Fibroblast of lung (primary cell): Measurements from ENCODE around the gene FHOD3. TPM values are rescaled to one million over a fixed set of nuclear protein-coding genes. Genes with fewer than 3 reads are reported as not detected.

Experiments
- DNase-seq, 2 donors: peaks; one replicate each; pipeline versions ENCODE4 v3.0.0 to v3.0.0-alpha.2; 2010; ENCODE audit warnings: low read depth in 2 of 2
- H2AFZ ChIP-seq: 2 replicates; pipeline ENCODE4 v1.5.1; 2012; ENCODE audit warnings: low read length, control low read depth, inconsistent platforms
- H3K27ac ChIP-seq: 2 replicates; pipeline ENCODE4 v1.5.1; 2011; ENCODE audit warnings: low read length, control low read depth; ENCODE audit not compliant: insufficient read depth
- H3K27me3 ChIP-seq: 2 replicates; pipeline ENCODE4 v1.5.1; 2011; ENCODE audit warnings: mild to moderate bottlenecking, low read length; ENCODE audit not compliant: control insufficient read depth, insufficient read depth
- H3K36me3 ChIP-seq: 2 replicates; pipeline ENCODE4 v1.5.1; 2011; ENCODE audit warnings: low read length; ENCODE audit not compliant: control insufficient read depth, insufficient read depth
- H3K4me1 ChIP-seq: 2 replicates; pipeline ENCODE4 v1.5.1; 2011; ENCODE audit warnings: low read length; ENCODE audit not compliant: control insufficient read depth, insufficient read depth; ENCODE audit errors: extremely low read depth
- H3K4me2 ChIP-seq: 2 replicates; pipeline ENCODE4 v1.5.1; 2011; ENCODE audit warnings: low read length, control low read depth; ENCODE audit not compliant: insufficient read depth; ENCODE audit errors: extremely low read depth
- H3K4me3 ChIP-seq, 4 experiments: fragments of 200-600 bp in 1 of 4; sonication (generic) in 1 of 4; replicated peaks in 1 of 4; 2 replicates each; pipeline ENCODE4 v1.5.1; 2011 to 2016; ENCODE audit warnings: low read length in 4 of 4, low read depth in 3 of 4, mild to moderate bottlenecking in 3 of 4, control low read depth in 2 of 4, inconsistent platforms in 1 of 4, mixed read lengths in 1 of 4; ENCODE audit not compliant: insufficient read depth in 1 of 4; ENCODE audit errors: control extremely low read depth in 1 of 4
- H3K79me2 ChIP-seq: 2 replicates; pipeline ENCODE4 v1.5.1; 2012; ENCODE audit warnings: mild to moderate bottlenecking, low read length, inconsistent platforms; ENCODE audit not compliant: control insufficient read depth, insufficient read depth
- H3K9ac ChIP-seq: 2 replicates; pipeline ENCODE4 v1.5.1; 2011; ENCODE audit warnings: mild to moderate bottlenecking, low read length, control low read depth; ENCODE audit not compliant: insufficient read depth
- H3K9me3 ChIP-seq: 2 replicates; pipeline ENCODE4 v1.5.1; 2012; ENCODE audit warnings: low read depth, low read length; ENCODE audit not compliant: control insufficient read depth, insufficient read depth
- H4K20me1 ChIP-seq: 2 replicates; pipeline ENCODE4 v1.5.1; 2011; ENCODE audit warnings: low read length; ENCODE audit not compliant: control insufficient read depth, insufficient read depth; ENCODE audit errors: extremely low read depth
- CTCF ChIP-seq, 2 donors: IDR thresholded peaks in 1 of 2; conservative IDR thresholded peaks in 1 of 2; 1 replicate in 1 of 2; 2 replicates in 1 of 2; pipeline ENCODE4 v1.5.1; 2011 to 2012; ENCODE audit warnings: low read length in 2 of 2, control low read depth in 1 of 2, inconsistent platforms in 1 of 2, low read depth in 1 of 2, mild to moderate bottlenecking in 1 of 2
- EZH2 ChIP-seq: IDR thresholded peaks from 2 replicates; pipeline ENCODE4 v1.5.1; 2012; ENCODE audit warnings: low read length, control low read depth, mild to moderate bottlenecking; ENCODE audit errors: missing control alignments
- polyA plus RNA-seq, 2 donors: library from polyadenylated mRNA; depleted of rRNA in 1 of 2; stranded (reverse) in 1 of 2; unstranded in 1 of 2; fragments of >200 nt; gene quantifications; 2 replicates each; pipeline ENCODE4 v1.2.1, GENCODE V29; 2011 to 2012; ENCODE audit warnings: missing spikeins in 1 of 2
- total RNA-seq: library from RNA; depleted of rRNA; stranded (reverse); fragments of >200 nt; gene quantifications from 2 replicates; pipeline ENCODE4 v1.2.1, GENCODE V29; 2014

The FHOD3 gene
- total and polyA plus RNA-seq, 2 donors (not counting 1 experiment from before 2014, with no cell fraction given), result 16.1 to 28.2 TPM

- TF ChIP-seq CTCF (conservative IDR thresholded peaks at IDR 0.05 in 1 of 2, IDR thresholded peaks at IDR 0.05 in 1 of 2; ENCODE audit: low read depth in 1 of 2, low read length in 2 of 2), result no peak
- Histone ChIP-seq H3K4me3 (no peak overlapping the region), H3K4me2 (no peak overlapping the region), H3K9me3 (no peaks in the 10 kb centered on the region), H2AFZ (no peak overlapping the region), H4K20me1 (no peaks in the 10 kb centered on the region), H3K27ac (no peak overlapping the region), H3K27me3 (no peaks in the 10 kb centered on the region), H3K79me2 (no peaks in the 10 kb centered on the region), H3K4me1 (no peaks in the 10 kb centered on the region), H3K9ac (no peak overlapping the region), H3K36me3 (no peaks in the 10 kb centered on the region)
- DNase-seq, result no peak
Measured at GRCh38 chr18:36505665-36506064, 208.2 kb downstream of the FHOD3 start.

- H3K27me3 ChIP-seq, result no peaks in the 10 kb centered on the region
- TF ChIP-seq CTCF (conservative IDR thresholded peaks at IDR 0.05 in 1 of 2, IDR thresholded peaks at IDR 0.05 in 1 of 2; ENCODE audit: low read depth in 1 of 2, low read length in 2 of 2) (no peak), EZH2 (no peak)
- H3K27ac ChIP-seq, result no peak overlapping the region
- no peaks in the 10 kb centered on the region for H3K4me1 ChIP-seq
- no peak overlapping the region for H3K9ac ChIP-seq
- H4K20me1 ChIP-seq, result no peaks in the 10 kb centered on the region
- H3K4me2 ChIP-seq, result no peak overlapping the region
- H3K36me3 ChIP-seq, result no peaks in the 10 kb centered on the region
- H3K79me2 ChIP-seq, result no peaks in the 10 kb centered on the region
- no peak overlapping the region for H3K4me3 ChIP-seq
- no peaks in the 10 kb centered on the region for H3K9me3 ChIP-seq
- no peak for DNase-seq
- H2AFZ ChIP-seq, result no peak overlapping the region
Measured at GRCh38 chr18:36509646-36510197, 212.2 kb downstream of the FHOD3 start.

- Histone ChIP-seq H3K4me2 (no peak overlapping the region), H3K27ac (no peak overlapping the region), H3K9me3 (no peaks in the 10 kb centered on the region), H4K20me1 (no peaks in the 10 kb centered on the region), H2AFZ (no peak overlapping the region), H3K79me2 (no peaks in the 10 kb centered on the region), H3K27me3 (no peaks in the 10 kb centered on the region), H3K36me3 (no peaks in the 10 kb centered on the region), H3K4me1 (no peaks in the 10 kb centered on the region), H3K4me3 (no peak overlapping the region), H3K9ac (no peak overlapping the region)
- TF ChIP-seq EZH2, result no peak
- no peak for TF ChIP-seq CTCF (conservative IDR thresholded peaks at IDR 0.05 in 1 of 2, IDR thresholded peaks at IDR 0.05 in 1 of 2; ENCODE audit: low read depth in 1 of 2, low read length in 2 of 2)
- DNase-seq, result no peak
Measured at GRCh38 chr18:36511791-36512352, 214.4 kb downstream of the FHOD3 start.
